Astrocyte (in vitro differentiated cells and primary cell): ENCODE measurements around the gene GAS2. TPM values are rescaled to one million over a fixed set of nuclear protein-coding genes. Genes with fewer than 3 reads are reported as not detected.

Experiments
- DNase-seq: peaks from one replicate; pipeline ENCODE4 v3.0.0-alpha.2; 2010; ENCODE audit warnings: low read depth
- FAIRE-seq: peaks from 2 replicates; lab custom pipeline; 2011; peaks lifted over from hg19 to GRCh38; lab: Jason Lieb, UNC
- H2AFZ ChIP-seq: 2 replicates; pipeline ENCODE4 v1.6.0; 2012; ENCODE audit warnings: low read depth, low read length, inconsistent platforms
- H3K27ac ChIP-seq: 2 replicates; pipeline ENCODE4 v1.5.1; 2011; ENCODE audit warnings: low read depth, low read length, inconsistent platforms
- H3K27me3 ChIP-seq: 2 replicates; pipeline ENCODE4 v1.6.0; 2011; ENCODE audit warnings: low read length, inconsistent platforms; ENCODE audit not compliant: insufficient read depth
- H3K36me3 ChIP-seq: 2 replicates; pipeline ENCODE4 v1.5.1; 2011; ENCODE audit warnings: low read length, inconsistent platforms; ENCODE audit not compliant: insufficient read depth
- H3K4me1 ChIP-seq: 2 replicates; pipeline ENCODE4 v1.5.1; 2011; ENCODE audit warnings: low read length, inconsistent platforms; ENCODE audit not compliant: insufficient read depth
- H3K4me2 ChIP-seq: 2 replicates; pipeline ENCODE4 v1.6.0; 2012; ENCODE audit warnings: low read length, inconsistent platforms
- H3K4me3 ChIP-seq: 2 replicates; pipeline ENCODE4 v1.5.1; 2011; ENCODE audit warnings: low read depth, mild to moderate bottlenecking, low read length, inconsistent platforms; ENCODE audit not compliant: insufficient read depth
- H3K79me2 ChIP-seq: 2 replicates; pipeline ENCODE4 v1.6.0; 2012; ENCODE audit warnings: mild to moderate bottlenecking, low read length, inconsistent platforms; ENCODE audit not compliant: insufficient read depth
- H3K9ac ChIP-seq: 2 replicates; pipeline ENCODE4 v1.6.0; 2012; ENCODE audit warnings: mild to moderate bottlenecking, low read length, inconsistent platforms
- H3K9me3 ChIP-seq: 2 replicates; pipeline ENCODE4 v1.5.1; 2012; ENCODE audit warnings: low read depth, mild to moderate bottlenecking, low read length, inconsistent platforms; ENCODE audit not compliant: insufficient read depth
- H4K20me1 ChIP-seq: 2 replicates; pipeline ENCODE4 v1.6.0; 2012; ENCODE audit warnings: low read length, inconsistent platforms; ENCODE audit not compliant: insufficient read depth
- H3K27ac Mint-ChIP-seq: one replicate; pipeline ENCODE4 v1.8.0; 2021; ENCODE audit warnings: mild to moderate bottlenecking, mixed read lengths; ENCODE audit not compliant: unreplicated experiment
- H3K27me3 Mint-ChIP-seq: one replicate; pipeline ENCODE4 v1.8.0; 2021; ENCODE audit warnings: low read depth, mixed read lengths; ENCODE audit not compliant: unreplicated experiment
- H3K36me3 Mint-ChIP-seq: one replicate; pipeline ENCODE4 v1.8.0; 2021; ENCODE audit warnings: low read depth, mixed read lengths; ENCODE audit not compliant: unreplicated experiment
- H3K4me1 Mint-ChIP-seq: one replicate; pipeline ENCODE4 v1.8.0; 2021; ENCODE audit warnings: low read depth, mixed read lengths; ENCODE audit not compliant: unreplicated experiment
- H3K4me3 Mint-ChIP-seq: one replicate; pipeline ENCODE4 v1.8.0; 2021; ENCODE audit warnings: mild to moderate bottlenecking, moderate library complexity, mixed read lengths; ENCODE audit not compliant: unreplicated experiment
- H3K9me3 Mint-ChIP-seq: one replicate; pipeline ENCODE4 v1.8.0; 2021; ENCODE audit warnings: mild to moderate bottlenecking, mixed read lengths; ENCODE audit not compliant: unreplicated experiment
- EZH2 ChIP-seq: IDR thresholded peaks from 2 replicates; pipeline ENCODE4 v1.6.1; 2012; ENCODE audit warnings: mild to moderate bottlenecking, low read length, inconsistent platforms; ENCODE audit not compliant: insufficient read depth
- total RNA-seq: library from RNA; stranded (reverse); gene quantifications from 2 replicates; pipeline ENCODE4 v1.2.1, GENCODE V29; 2021
- TF ChIP-seq, protein P1 (sequence below): IDR thresholded peaks from 2 replicates; pipeline ENCODE4 v1.5.1; 2011; ENCODE audit warnings: low read depth, mild to moderate bottlenecking, inconsistent platforms, low read length, moderate library complexity; ENCODE audit not compliant: insufficient read depth

Gene GAS2
- total RNA-seq, 1 donor from 2014 or later, result 1.5 TPM

DNA sequence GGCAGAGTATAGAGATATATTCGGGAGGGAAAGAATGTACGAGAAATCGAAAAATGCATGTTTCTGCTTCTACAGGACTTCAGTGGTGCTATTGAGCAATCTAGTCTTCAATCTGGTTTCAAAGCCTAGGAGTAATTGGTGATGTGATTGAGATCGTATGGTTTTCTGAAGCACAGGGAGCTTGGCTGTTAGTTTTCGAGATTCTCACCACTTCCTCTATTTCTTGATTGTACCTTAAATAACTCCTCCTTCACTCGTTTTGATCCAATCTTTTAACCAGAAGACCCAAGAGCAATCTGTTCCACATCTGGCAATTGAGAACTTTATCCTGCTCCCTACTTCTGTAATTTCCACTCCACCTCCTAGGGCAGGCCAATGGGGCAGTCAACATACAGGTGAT, 193.3 kb downstream of the GAS2 start:
- Mint-ChIP-seq H3K27ac (no peak overlapping the region), H3K9me3 (no peaks in the 10 kb centered on the region), H3K4me3 (no peak overlapping the region), H3K27me3 (no peaks in the 10 kb centered on the region), H3K4me1 (no peaks in the 10 kb centered on the region), H3K36me3 (no peaks in the 10 kb centered on the region)
- no peaks in the 10 kb centered on the region for H4K20me1 ChIP-seq
- H3K9me3 ChIP-seq, result no peaks in the 10 kb centered on the region
- no peaks in the 10 kb centered on the region for H3K27me3 ChIP-seq
- no peaks in the 10 kb centered on the region for H3K36me3 ChIP-seq
- H3K79me2 ChIP-seq, result no peaks in the 10 kb centered on the region
- no peak overlapping the region for H3K4me2 ChIP-seq
- DNase-seq, result no peak
- H3K4me1 ChIP-seq, result no peaks in the 10 kb centered on the region
- TF ChIP-seq, protein P1, sequence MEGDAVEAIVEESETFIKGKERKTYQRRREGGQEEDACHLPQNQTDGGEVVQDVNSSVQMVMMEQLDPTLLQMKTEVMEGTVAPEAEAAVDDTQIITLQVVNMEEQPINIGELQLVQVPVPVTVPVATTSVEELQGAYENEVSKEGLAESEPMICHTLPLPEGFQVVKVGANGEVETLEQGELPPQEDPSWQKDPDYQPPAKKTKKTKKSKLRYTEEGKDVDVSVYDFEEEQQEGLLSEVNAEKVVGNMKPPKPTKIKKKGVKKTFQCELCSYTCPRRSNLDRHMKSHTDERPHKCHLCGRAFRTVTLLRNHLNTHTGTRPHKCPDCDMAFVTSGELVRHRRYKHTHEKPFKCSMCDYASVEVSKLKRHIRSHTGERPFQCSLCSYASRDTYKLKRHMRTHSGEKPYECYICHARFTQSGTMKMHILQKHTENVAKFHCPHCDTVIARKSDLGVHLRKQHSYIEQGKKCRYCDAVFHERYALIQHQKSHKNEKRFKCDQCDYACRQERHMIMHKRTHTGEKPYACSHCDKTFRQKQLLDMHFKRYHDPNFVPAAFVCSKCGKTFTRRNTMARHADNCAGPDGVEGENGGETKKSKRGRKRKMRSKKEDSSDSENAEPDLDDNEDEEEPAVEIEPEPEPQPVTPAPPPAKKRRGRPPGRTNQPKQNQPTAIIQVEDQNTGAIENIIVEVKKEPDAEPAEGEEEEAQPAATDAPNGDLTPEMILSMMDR, result no peak
- TF ChIP-seq EZH2, result no peak
- no peak overlapping the region for H3K4me3 ChIP-seq
- no peak for FAIRE-seq
- H3K27ac ChIP-seq, result no peak overlapping the region
- no peak overlapping the region for H2AFZ ChIP-seq
- no peak overlapping the region for H3K9ac ChIP-seq

DNA sequence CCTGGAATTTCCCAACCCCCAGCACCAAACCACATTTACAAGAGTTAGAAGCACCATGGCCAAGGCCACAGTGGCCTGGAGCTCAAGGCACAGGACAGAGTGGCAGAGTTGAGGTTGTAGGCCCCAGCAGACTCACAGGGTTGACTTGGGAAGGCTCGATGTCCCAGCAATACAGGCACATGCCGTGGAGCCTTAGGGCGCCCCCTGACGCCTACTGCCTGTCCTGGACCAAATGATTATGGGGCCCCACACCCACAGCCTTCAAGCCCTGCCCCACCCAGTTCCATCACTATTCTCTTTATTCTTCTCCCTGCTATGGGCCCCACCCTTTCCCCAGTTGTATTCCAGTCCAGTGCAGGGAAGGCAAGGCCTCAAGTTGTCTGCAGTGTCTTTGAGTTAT, 193.8 kb downstream of the GAS2 start, which contains the start of gene CCDC179:
Gene CCDC179 (minus strand): TSS at position 234 of the 400 bp plus-strand sequence. CDS start 53 bp downstream, at position 181.
- H4K20me1 ChIP-seq, result no peaks in the 10 kb centered on the region
- H3K9ac ChIP-seq, result no peak within 1 kb of the TSS
- no peaks in the 10 kb centered on the region for H3K27me3 ChIP-seq
- Mint-ChIP-seq H3K36me3 (no peaks in the 10 kb centered on the region), H3K27me3 (no peaks in the 10 kb centered on the region), H3K4me1 (no peaks in the 10 kb centered on the region), H3K9me3 (no peaks in the 10 kb centered on the region), H3K27ac (no peak within 1 kb of the TSS), H3K4me3 (no peak within 1 kb of the TSS)
- no peaks in the 10 kb centered on the region for H3K9me3 ChIP-seq
- no peaks in the 10 kb centered on the region for H3K79me2 ChIP-seq
- no peak within 1 kb of the TSS for H3K27ac ChIP-seq
- DNase-seq (no peak), FAIRE-seq (no peak)
- no peaks in the 10 kb centered on the region for H3K36me3 ChIP-seq
- no peak within 1 kb of the TSS for H3K4me2 ChIP-seq
- TF ChIP-seq, protein P1, result no peak
- TF ChIP-seq EZH2, result no peak
- H3K4me3 ChIP-seq, result no peak within 1 kb of the TSS
- no peak within 1 kb of the TSS for H2AFZ ChIP-seq
- no peaks in the 10 kb centered on the region for H3K4me1 ChIP-seq

Other genes with a start within 250 kb of the GAS2 start
- gene FANCF, start 40.8 kb upstream of the GAS2 start, total RNA-seq, result 7.9 and 10.0 TPM in 2 replicates
- 7.0 and 15.9 TPM in 2 replicates for gene SVIP, start 163.2 kb downstream of the GAS2 start, total RNA-seq
- gene CCDC179, start 193.9 kb downstream of the GAS2 start, total RNA-seq, result not detected in 2 replicates